Trophoblast cell (in vitro differentiated cells and primary cell): ENCODE data around the gene CMTM4.

Experiments used
- DNase-seq, 2 donors: peaks; one replicate each; pipeline ENCODE4 v3.0.0-alpha.2; 2016
- H2AFZ ChIP-seq: 2 replicates; pipeline ENCODE4 v1.6.1; 2013; ENCODE audit warnings: low read length, moderate library complexity, mild to moderate bottlenecking; ENCODE audit not compliant: insufficient read depth, poor library complexity
- H2AK5ac ChIP-seq: 2 replicates; pipeline ENCODE4 v1.6.1; 2013; ENCODE audit warnings: mild to moderate bottlenecking, low read length
- H2BK120ac ChIP-seq: 2 replicates; pipeline ENCODE4 v1.6.1; 2013; ENCODE audit warnings: low read length, mild to moderate bottlenecking, moderate library complexity; ENCODE audit not compliant: insufficient read depth, poor library complexity
- H2BK12ac ChIP-seq: 2 replicates; pipeline ENCODE4 v1.6.1; 2013; ENCODE audit warnings: mild to moderate bottlenecking, low read length, moderate library complexity
- H2BK5ac ChIP-seq: 2 replicates; pipeline ENCODE4 v1.6.1; 2013; ENCODE audit warnings: low read length, low read depth, moderate library complexity, mild to moderate bottlenecking; ENCODE audit not compliant: poor library complexity
- H3K14ac ChIP-seq: 2 replicates; pipeline ENCODE4 v1.6.1; 2013; ENCODE audit warnings: mild to moderate bottlenecking, low read length
- H3K18ac ChIP-seq: 2 replicates; pipeline ENCODE4 v1.6.1; 2013; ENCODE audit warnings: mild to moderate bottlenecking, low read length
- H3K23ac ChIP-seq: 2 replicates; pipeline ENCODE4 v1.6.1; 2013; ENCODE audit warnings: low read length
- H3K27ac ChIP-seq: 2 replicates; pipeline ENCODE4 v1.5.1; 2013; ENCODE audit warnings: low read depth, mild to moderate bottlenecking, inconsistent platforms, low read length, moderate library complexity
- H3K27me3 ChIP-seq: 2 replicates; pipeline ENCODE4 v1.6.1; 2013; ENCODE audit warnings: inconsistent platforms, mild to moderate bottlenecking, low read length, moderate library complexity; ENCODE audit not compliant: insufficient read depth
- H3K36me3 ChIP-seq, 2 experiments: 1 replicate in 1 of 2; 2 replicates in 1 of 2; pipeline ENCODE4 v1.6.1; 2013; ENCODE audit warnings: low read length in 2 of 2, mild to moderate bottlenecking in 2 of 2, moderate library complexity in 1 of 2; ENCODE audit not compliant: insufficient read depth in 2 of 2, control insufficient read depth in 1 of 2
- H3K4ac ChIP-seq: 2 replicates; pipeline ENCODE4 v1.6.1; 2013; ENCODE audit warnings: low read depth, mild to moderate bottlenecking, low read length, moderate library complexity
- H3K4me1 ChIP-seq, 2 experiments: 1 replicate in 1 of 2; 2 replicates in 1 of 2; pipeline ENCODE4 v1.6.1; 2013; ENCODE audit warnings: low read length in 2 of 2, mild to moderate bottlenecking in 2 of 2, moderate library complexity in 1 of 2; ENCODE audit not compliant: insufficient read depth in 2 of 2, control insufficient read depth in 1 of 2
- H3K4me2 ChIP-seq: 2 replicates; pipeline ENCODE4 v1.6.1; 2013; ENCODE audit warnings: inconsistent platforms, mild to moderate bottlenecking, low read length, moderate library complexity
- H3K4me3 ChIP-seq: 2 replicates; pipeline ENCODE4 v1.5.1; 2013; ENCODE audit warnings: mild to moderate bottlenecking, low read depth, low read length, inconsistent platforms
- H3K79me1 ChIP-seq: one replicate; pipeline ENCODE4 v1.6.1; 2013; ENCODE audit warnings: low read length
- H3K79me2 ChIP-seq: 2 replicates; pipeline ENCODE4 v1.6.1; 2013; ENCODE audit warnings: low read length, mild to moderate bottlenecking; ENCODE audit not compliant: control insufficient read depth, insufficient read depth, poor library complexity
- H3K9ac ChIP-seq: 2 replicates; pipeline ENCODE4 v1.6.1; 2013; ENCODE audit warnings: mild to moderate bottlenecking, low read length
- H3K9me3 ChIP-seq: 2 replicates; pipeline ENCODE4 v1.6.1; 2013; ENCODE audit warnings: low read depth, mild to moderate bottlenecking, control low read depth, inconsistent platforms, low read length; ENCODE audit not compliant: insufficient read depth
- H4K12ac ChIP-seq: 2 replicates; pipeline ENCODE4 v1.6.1; 2013; ENCODE audit warnings: low read depth, mild to moderate bottlenecking, low read length, moderate library complexity
- H4K8ac ChIP-seq: 2 replicates; pipeline ENCODE4 v1.6.1; 2013; ENCODE audit warnings: low read depth, mild to moderate bottlenecking, low read length, moderate library complexity
- H4K91ac ChIP-seq: one replicate; pipeline ENCODE4 v1.6.1; 2013; ENCODE audit warnings: low read depth, mild to moderate bottlenecking, low read length, moderate library complexity
- WGBS: extraction: QIAGEN DNeasy Blood & Tissue Kit; methylation state at CpG from one replicate; pipeline ENCODE4 v1.1.7; 2013; ENCODE audit warnings: missing lambda C conversion rate; ENCODE audit not compliant: insufficient read length, insufficient coverage; ENCODE audit errors: extremely low coverage; 5-methylcytosine and 5-hydroxymethylcytosine counted together

The CMTM4 gene

GRCh38 chr16:66618588-66619375, 77.8 kb downstream of the CMTM4 start:
- H3K23ac ChIP-seq, result no peak overlapping the region
- no peak overlapping the region for H2BK12ac ChIP-seq
- no peak overlapping the region for H2AFZ ChIP-seq
- no peak overlapping the region for H3K27ac ChIP-seq
- no peak overlapping the region for H4K91ac ChIP-seq
- H3K4me1 ChIP-seq, result peaks cover 12 to 17% of the 10 kb centered on the region in 2 experiments
- no peak overlapping the region for H2AK5ac ChIP-seq
- H3K4me3 ChIP-seq, result no peak overlapping the region
- no peak overlapping the region for H3K18ac ChIP-seq
- peak; percentile 94 for DNase-seq
- no peaks in the 10 kb centered on the region for H3K79me1 ChIP-seq
- H3K4ac ChIP-seq, result no peak overlapping the region
- H2BK5ac ChIP-seq, result no peak overlapping the region
- H4K12ac ChIP-seq, result no peak overlapping the region
- H3K9me3 ChIP-seq, result no peaks in the 10 kb centered on the region
- H3K4me2 ChIP-seq, result no peak overlapping the region
- peaks cover 13 to 15% of the 10 kb centered on the region in 2 experiments for H3K36me3 ChIP-seq
- no peak overlapping the region for H3K14ac ChIP-seq
- H3K9ac ChIP-seq, result no peak overlapping the region
- H3K27me3 ChIP-seq, result no peaks in the 10 kb centered on the region
- H3K79me2 ChIP-seq, result no peaks in the 10 kb centered on the region
- H4K8ac ChIP-seq, result no peak overlapping the region
- WGBS, result no CpG with 5 or more reads among the region's 10 CpGs
- H2BK120ac ChIP-seq, result no peak overlapping the region

GRCh38 chr16:66617728-66618127, 78.8 kb downstream of the CMTM4 start:
- no peaks in the 10 kb centered on the region for H3K79me2 ChIP-seq
- H3K23ac ChIP-seq, result no peak overlapping the region
- no peak overlapping the region for H2BK120ac ChIP-seq
- peak; percentile 95 to 97 for DNase-seq
- H3K36me3 ChIP-seq, result peaks cover 19 to 22% of the 10 kb centered on the region in 2 experiments
- WGBS, result no CpG with 5 or more reads among the region's 7 CpGs
- H3K4me2 ChIP-seq, result no peak overlapping the region
- no peak overlapping the region for H3K4me3 ChIP-seq
- H2BK5ac ChIP-seq, result no peak overlapping the region
- H3K18ac ChIP-seq, result no peak overlapping the region
- H3K27me3 ChIP-seq, result no peaks in the 10 kb centered on the region
- H4K91ac ChIP-seq, result no peak overlapping the region
- H2AK5ac ChIP-seq, result no peak overlapping the region
- H3K27ac ChIP-seq, result peak overlapping the region; percentile 8
- no peak overlapping the region for H3K9ac ChIP-seq
- H4K12ac ChIP-seq, result no peak overlapping the region
- no peak overlapping the region for H3K4ac ChIP-seq
- peaks cover 2% of the 10 kb centered on the region for H3K9me3 ChIP-seq
- no peak overlapping the region for H2AFZ ChIP-seq
- no peak overlapping the region for H4K8ac ChIP-seq
- no peak overlapping the region for H3K14ac ChIP-seq
- H3K4me1 ChIP-seq, result peaks cover 12 to 17% of the 10 kb centered on the region in 2 experiments
- no peaks in the 10 kb centered on the region for H3K79me1 ChIP-seq
- no peak overlapping the region for H2BK12ac ChIP-seq

GRCh38 chr16:66617010-66617434, 79.5 kb downstream of the CMTM4 start:
- Histone ChIP-seq H3K14ac (no peak overlapping the region), H3K18ac (no peak overlapping the region), H3K4me3 (no peak overlapping the region), H3K36me3 (peaks cover 24 to 26% of the 10 kb centered on the region in 2 experiments), H3K27me3 (no peaks in the 10 kb centered on the region), H3K4me1 (peaks cover 12 to 17% of the 10 kb centered on the region in 2 experiments), H2AK5ac (no peak overlapping the region), H4K91ac (no peak overlapping the region), H3K4me2 (no peak overlapping the region), H2BK5ac (no peak overlapping the region), H3K9ac (no peak overlapping the region), H3K27ac (no peak overlapping the region), H3K79me1 (no peaks in the 10 kb centered on the region), H3K4ac (no peak overlapping the region), H2BK12ac (no peak overlapping the region), H3K79me2 (no peaks in the 10 kb centered on the region), H2AFZ (no peak overlapping the region), H3K23ac (no peak overlapping the region), H4K12ac (no peak overlapping the region), H3K9me3 (peaks cover 4% of the 10 kb centered on the region), H4K8ac (no peak overlapping the region), H2BK120ac (no peak overlapping the region)
- no CpG with 5 or more reads among the region's 2 CpGs for WGBS
- DNase-seq, result no peak

GRCh38 chr16:66616592-66616991, 80.0 kb downstream of the CMTM4 start:
- Histone ChIP-seq H3K27me3 (no peaks in the 10 kb centered on the region), H2AK5ac (no peak overlapping the region), H2AFZ (no peak overlapping the region), H3K36me3 (peaks cover 23 to 24% of the 10 kb centered on the region in 2 experiments), H2BK120ac (no peak overlapping the region), H3K14ac (no peak overlapping the region), H3K9ac (no peak overlapping the region), H3K79me1 (no peaks in the 10 kb centered on the region), H3K79me2 (no peaks in the 10 kb centered on the region), H3K4me1 (peaks cover 12 to 17% of the 10 kb centered on the region in 2 experiments), H3K4ac (no peak overlapping the region), H4K91ac (no peak overlapping the region), H3K27ac (no peak overlapping the region), H3K18ac (no peak overlapping the region), H2BK5ac (no peak overlapping the region), H3K4me2 (no peak overlapping the region), H3K9me3 (peaks cover 4% of the 10 kb centered on the region), H2BK12ac (peak overlapping the region; percentile 48), H4K8ac (no peak overlapping the region), H3K4me3 (no peak overlapping the region), H3K23ac (peak overlapping the region; percentile 17), H4K12ac (no peak overlapping the region)
- peak; percentile 76 to 77 for DNase-seq
- no CpG with 5 or more reads among the region's 9 CpGs for WGBS
